NCI-H2196 treated with DMSO at 0.1 percent for 48 hours (cell line): ENCODE measurements around the gene KLK12.
"Not testable (repeated sequence)": the region's sequence is repeated elsewhere in the genome, so short reads cannot be mapped to it uniquely, and the experiment has no call there.

Source experiments
- DNase-seq: peaks from one replicate; lab custom pipeline; 2025; ENCODE audit not compliant: unreplicated experiment; lab: John Stamatoyannopoulos, UW

Gene KLK12

GRCh38 chr19:51016798-51017683 lies 17.8 kb downstream of the KLK12 start:
- peak; percentile 65 for DNase-seq

GRCh38 chr19:51015691-51016267 lies 19.0 kb downstream of the KLK12 start:
- DNase-seq, result no peak

GRCh38 chr19:51014242-51014641 lies 20.6 kb downstream of the KLK12 start:
- DNase-seq, result no peak

GRCh38 chr19:51012661-51013190 lies 22.1 kb downstream of the KLK12 start:
- DNase-seq, result no peak

GRCh38 chr19:51010066-51010795 lies 24.6 kb downstream of the KLK12 start:
- DNase-seq, result no peak

GRCh38 chr19:51009061-51009891 lies 25.5 kb downstream of the KLK12 start:
- no peak for DNase-seq

GRCh38 chr19:51007488-51007887 lies 27.3 kb downstream of the KLK12 start:
- DNase-seq, result no peak

- DNase-seq, result no peak
Observed at GRCh38 chr19:51006406-51006805, 28.4 kb downstream of the KLK12 start.

GRCh38 chr19:51005248-51005647 lies 29.6 kb downstream of the KLK12 start:
- no peak for DNase-seq

GRCh38 chr19:51003316-51003715 lies 31.5 kb downstream of the KLK12 start:
- DNase-seq, result no peak

GRCh38 chr19:51002542-51003311 lies 32.1 kb downstream of the KLK12 start:
- no peak for DNase-seq

GRCh38 chr19:51002089-51002532 lies 32.7 kb downstream of the KLK12 start:
- DNase-seq, result no peak

- DNase-seq, result no peak
Observed at GRCh38 chr19:51001515-51001914, 33.3 kb downstream of the KLK12 start, which contains the start of gene KLK8. Gene KLK8, minus strand, starts transcription at chr19:51001604. Its CDS starts 437 bp downstream, at chr19:51001167.

- no peak for DNase-seq
Observed at GRCh38 chr19:51000981-51001380, 33.8 kb downstream of the KLK12 start.

- no peak for DNase-seq
Observed at GRCh38 chr19:51000426-51000825, 34.4 kb downstream of the KLK12 start.

GRCh38 chr19:50998686-50999085 lies 36.1 kb downstream of the KLK12 start:
- DNase-seq, result no peak

- no peak for DNase-seq
Observed at GRCh38 chr19:50998061-50998460, 36.7 kb downstream of the KLK12 start.

GRCh38 chr19:50994129-50994528 lies 40.7 kb downstream of the KLK12 start:
- no peak for DNase-seq

- no peak for DNase-seq
Observed at GRCh38 chr19:50992666-50993035, 42.2 kb downstream of the KLK12 start.

GRCh38 chr19:50984416-50984815 lies 50.4 kb downstream of the KLK12 start:
- not testable (repeated sequence) for DNase-seq
